KBM-7 (cell line): Measurements from ENCODE around the gene ADTRP.
A peak's percentile ranks its signal among the peaks of the same experiment; 100 is the strongest.
"Not testable (repeated sequence)": the region's sequence is repeated elsewhere in the genome, so short reads cannot be mapped to it uniquely, and the experiment has no call there.

ENCODE experiments used
- DNase-seq: peaks from one replicate; pipeline ENCODE4 v3.0.0-alpha.2; 2015
- in situ Hi-C: fragments of 300-500 bp; cut with MboI; formaldehyde crosslinking; loops from 2 replicates; pipeline ENCODE4 v1.14.3; 2020; ENCODE audit warnings: low sequenced_read_pairs, low pct_unique_long_range_greater_than_20kb, mixed read lengths

The ADTRP gene

GRCh38 chr6:11683871-11684270, 94.7 kb downstream of the ADTRP start:
- in situ Hi-C loops: no loop called here

GRCh38 chr6:11682561-11682975, 96.0 kb downstream of the ADTRP start:
- DNase-seq: no peak

More at GRCh38 chr6:11683871-11684270, 94.7 kb downstream of the ADTRP start:
- DNase-seq: no peak

GRCh38 chr6:11681770-11682169, 96.8 kb downstream of the ADTRP start:
- DNase-seq: no peak
- in situ Hi-C loops: no loop called here

More at GRCh38 chr6:11682561-11682975, 96.0 kb downstream of the ADTRP start:
- in situ Hi-C loops: no loop called here

GRCh38 chr6:11681357-11681756, 97.2 kb downstream of the ADTRP start:
- no peak for DNase-seq
- in situ Hi-C loops: no loop called here

GRCh38 chr6:11680479-11680878, 98.1 kb downstream of the ADTRP start:
- DNase-seq, in situ Hi-C loops: not testable (repeated sequence)

- no peak for DNase-seq
Observed at GRCh38 chr6:11679099-11679498, 99.5 kb downstream of the ADTRP start.

GRCh38 chr6:11675601-11676000, 103.0 kb downstream of the ADTRP start:
- peak; percentile 41 for DNase-seq
- in situ Hi-C loops: no loop called here

More at GRCh38 chr6:11679099-11679498, 99.5 kb downstream of the ADTRP start:
- in situ Hi-C loops: no loop called here

GRCh38 chr6:11672669-11673068, 105.9 kb downstream of the ADTRP start:
- DNase-seq: no peak
- in situ Hi-C loops: loop anchor here (25.0 kb wide), 1 partner anchor 565 kb away; no protein-coding TSS in a partner anchor

GRCh38 chr6:11672256-11672655, 106.3 kb downstream of the ADTRP start:
- DNase-seq: no peak
- in situ Hi-C loops: loop anchor here (25.0 kb wide), 1 partner anchor 565 kb away; no protein-coding TSS in a partner anchor

GRCh38 chr6:11669696-11670095, 108.9 kb downstream of the ADTRP start:
- in situ Hi-C loops: loop anchor here (25.0 kb wide), 1 partner anchor 568 kb away; no protein-coding TSS in a partner anchor

GRCh38 chr6:11668455-11668854, 110.1 kb downstream of the ADTRP start:
- no peak for DNase-seq
- in situ Hi-C loops: loop anchor here (25.0 kb wide), 1 partner anchor 569 kb away; no protein-coding TSS in a partner anchor

More at GRCh38 chr6:11669696-11670095, 108.9 kb downstream of the ADTRP start:
- no peak for DNase-seq

- no peak for DNase-seq
- in situ Hi-C loops: loop anchor here (25.0 kb wide), 1 partner anchor 569 kb away; no protein-coding TSS in a partner anchor
Observed at GRCh38 chr6:11667876-11668275, 110.7 kb downstream of the ADTRP start.

- in situ Hi-C loops: loop anchor here (25.0 kb wide), 1 partner anchor 572 kb away; no protein-coding TSS in a partner anchor
- DNase-seq: no peak
Observed at GRCh38 chr6:11665604-11666326, 112.8 kb downstream of the ADTRP start.
